ENCODE measurements around the gene PCP4L1.
"Not testable (repeated sequence)": the region's sequence is repeated elsewhere in the genome, so short reads cannot be mapped to it uniquely, and the experiment has no call there.

Gene PCP4L1

DNA sequence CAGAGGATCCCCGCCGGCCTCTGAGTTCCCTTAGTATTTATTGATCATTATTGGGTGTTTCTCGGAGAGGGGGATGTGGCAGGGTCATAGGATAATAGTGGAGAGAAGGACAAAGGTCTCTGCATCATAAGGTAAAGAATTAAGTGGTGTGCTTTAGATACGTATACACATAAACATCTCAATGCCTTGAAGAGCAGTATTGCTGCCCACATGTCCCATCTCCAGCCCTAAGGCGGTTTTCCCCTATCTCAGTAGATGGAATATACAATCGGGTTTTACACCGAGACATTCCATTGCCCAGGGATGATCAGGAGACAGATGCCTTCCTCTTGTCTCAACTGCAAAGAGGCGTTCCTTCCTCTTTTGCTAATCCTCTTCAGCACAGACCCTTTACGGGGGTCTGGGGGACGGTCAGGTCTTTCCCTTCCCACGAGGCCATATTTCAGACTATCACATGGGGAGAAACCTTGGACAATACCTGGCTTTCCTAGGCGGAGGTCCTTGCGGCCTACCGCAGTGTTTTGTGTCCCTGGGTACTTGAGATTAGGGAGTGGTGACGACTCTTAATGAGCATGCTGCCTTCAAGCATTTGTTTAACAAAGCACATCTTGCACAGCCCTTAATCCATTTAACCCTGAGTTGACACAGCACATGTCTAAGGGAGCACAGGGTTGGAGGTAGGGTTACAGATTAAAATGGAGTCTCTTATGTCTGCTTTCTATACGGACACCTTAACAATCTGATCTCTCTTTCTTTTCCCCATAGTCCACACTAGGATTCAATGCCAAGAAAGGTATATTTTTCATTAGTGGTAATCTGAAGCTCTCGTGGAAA lies 57.5 kb downstream of the PCP4L1 start:
- DNase-seq (ENCODE audit: low spot score): not testable (repeated sequence)

- DNase-seq (ENCODE audit: low spot score): no peak
Observed at GRCh38 chr1:161324020-161324419, 65.5 kb downstream of the PCP4L1 start.

DNA sequence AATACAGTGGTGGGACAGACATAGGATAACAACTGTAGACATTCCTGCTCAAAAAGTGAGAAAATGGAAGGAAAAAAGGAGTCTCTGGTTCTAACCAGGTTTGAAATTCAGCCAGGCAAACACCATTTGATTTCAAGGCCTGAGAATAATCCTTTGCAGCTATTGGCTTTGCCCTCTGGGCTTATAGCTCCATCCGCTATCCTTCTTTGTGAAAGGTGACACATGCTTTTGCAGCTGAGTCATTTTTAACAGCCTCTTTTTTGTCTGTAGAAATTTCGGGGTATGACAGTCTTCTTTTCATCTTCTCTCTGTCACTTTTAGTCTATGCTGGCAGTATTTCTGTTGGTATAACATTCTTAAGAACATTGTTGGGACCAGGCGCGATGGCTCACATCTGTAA lies 71.8 kb downstream of the PCP4L1 start:
- DNase-seq (ENCODE audit: low spot score): no peak

- DNase-seq (ENCODE audit: low spot score): no peak
Observed at GRCh38 chr1:161333166-161333565, 74.6 kb downstream of the PCP4L1 start.

Data from D341Med (cell line).